Measurements from ENCODE around the gene SETD1A. TPM values are rescaled to one million over a fixed set of nuclear protein-coding genes. Genes with fewer than 3 reads are reported as not detected.

Gene SETD1A
- total and polyA plus RNA-seq, 2 of the 8 experiments (the other 6 are each of a cell fraction or from before 2014, with no cell fraction given) = 4.8 to 29.0 TPM

- peak; percentile 39; the same call in 1 of the 2 replicates for TF ChIP-seq PHF8 (conservative IDR thresholded peaks at IDR 0.05; ENCODE audit: low read depth, low read length)
- no peak for TF ChIP-seq CBX5 (IDR thresholded peaks at IDR 0.05; ENCODE audit: low read depth, low read length)
- TF ChIP-seq, protein P1, sequence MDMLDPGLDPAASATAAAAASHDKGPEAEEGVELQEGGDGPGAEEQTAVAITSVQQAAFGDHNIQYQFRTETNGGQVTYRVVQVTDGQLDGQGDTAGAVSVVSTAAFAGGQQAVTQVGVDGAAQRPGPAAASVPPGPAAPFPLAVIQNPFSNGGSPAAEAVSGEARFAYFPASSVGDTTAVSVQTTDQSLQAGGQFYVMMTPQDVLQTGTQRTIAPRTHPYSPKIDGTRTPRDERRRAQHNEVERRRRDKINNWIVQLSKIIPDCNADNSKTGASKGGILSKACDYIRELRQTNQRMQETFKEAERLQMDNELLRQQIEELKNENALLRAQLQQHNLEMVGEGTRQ (IDR thresholded peaks at IDR 0.05; ENCODE audit: low read length) = no peak; the same call in 1 of the 2 replicates
- TF ChIP-seq ASH2L (IDR thresholded peaks at IDR 0.05; ENCODE audit: low read length) = peak; percentile 0
- no peak for TF ChIP-seq SUZ12 (IDR thresholded peaks at IDR 0.05; ENCODE audit: low read length)
- TF ChIP-seq MAFK (IDR thresholded peaks at IDR 0.05; ENCODE audit: low read depth, low read length) = no peak
- TF ChIP-seq TEAD4 (IDR thresholded peaks at IDR 0.05; ENCODE audit: low read depth, low read length) = no peak
- TF ChIP-seq SIX5 (IDR thresholded peaks at IDR 0.05; ENCODE audit: low read depth, low read length) = no peak
- TF ChIP-seq BCL11A (IDR thresholded peaks at IDR 0.05; ENCODE audit: low read depth in 2 of 2, low read length in 2 of 2) = no peak
- TF ChIP-seq EGR1 (IDR thresholded peaks at IDR 0.05; ENCODE audit: borderline replicate concordance, low read depth, low read length) = no peak
- TF ChIP-seq JUND (IDR thresholded peaks at IDR 0.05; ENCODE audit: low read length) = no peak
- TF ChIP-seq RFX5 (IDR thresholded peaks at IDR 0.05; ENCODE audit: borderline replicate concordance, low read depth, low read length) = no peak
- TF ChIP-seq CEBPB (IDR thresholded peaks at IDR 0.05; ENCODE audit: low read depth, low read length) = no peak
- TF ChIP-seq POLR2AphosphoS5 (IDR thresholded peaks at IDR 0.05; ENCODE audit: low read depth, low read length) = peak; percentile 27; the same call in 1 of the 2 replicates
- TF ChIP-seq RXRA (IDR thresholded peaks at IDR 0.05; ENCODE audit: insufficient read depth, low read depth, low read length) = no peak
- TF ChIP-seq MAX (IDR thresholded peaks at IDR 0.05) = no peak
- no peak for TF ChIP-seq SRF (IDR thresholded peaks at IDR 0.05; ENCODE audit: low read depth, low read length)
- TF ChIP-seq EZH2 (IDR thresholded peaks at IDR 0.05; ENCODE audit: low read depth, low read length, severe bottlenecking) = no peak
- TF ChIP-seq CTBP2 (IDR thresholded peaks at IDR 0.05; ENCODE audit: borderline replicate concordance, insufficient read depth, insufficient read length, low read length) = no peak
- TF ChIP-seq KDM4A (IDR thresholded peaks at IDR 0.05; ENCODE audit: low read depth, low read length, severe bottlenecking) = no peak
- no peak for TF ChIP-seq ATF3 (IDR thresholded peaks at IDR 0.05; ENCODE audit: insufficient read depth, low read depth, low read length)
- peak; percentile 2 for TF ChIP-seq TAF7 (optimal IDR thresholded peaks at IDR 0.05; ENCODE audit: borderline replicate concordance, low read depth, low read length)
These were observed 8.6 kb upstream of the SETD1A start, which contains the start of gene ORAI3 (continued) for GRCh38 chr16:30948667-30949649.

Measured in H1 (cell line).